HTR-8/SVneo (cell line): ENCODE data around the gene ZSCAN16.

ENCODE experiments used
- DNase-seq: peaks from one replicate; pipeline ENCODE4 v3.0.0; 2011; ENCODE audit warnings: low spot score, mixed read lengths; ENCODE audit not compliant: insufficient read length
- FAIRE-seq: peaks from 2 replicates; lab custom pipeline; 2011; peaks lifted over from hg19 to GRCh38; lab: Jason Lieb, UNC

The ZSCAN16 gene

DNA sequence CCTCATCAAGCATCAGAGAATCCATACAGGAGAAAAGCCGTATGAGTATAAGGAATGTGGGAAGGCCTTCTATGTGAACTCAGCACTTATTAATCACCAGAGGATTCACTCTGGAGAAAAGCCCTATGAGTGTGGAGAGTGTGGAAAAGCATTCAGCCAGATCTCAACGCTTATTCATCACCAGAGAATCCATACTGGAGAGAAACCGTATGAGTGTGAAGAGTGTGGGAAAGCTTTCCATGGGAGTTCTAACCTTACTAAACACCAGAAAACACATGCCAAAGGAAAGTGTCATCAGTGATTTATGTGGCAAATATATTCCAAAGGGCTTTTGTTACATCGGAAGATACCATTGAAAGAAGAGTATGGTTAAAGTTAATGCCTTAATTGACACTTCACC, 42.7 kb downstream of the ZSCAN16 start:
- DNase-seq (no peak), FAIRE-seq (no peak)

DNA sequence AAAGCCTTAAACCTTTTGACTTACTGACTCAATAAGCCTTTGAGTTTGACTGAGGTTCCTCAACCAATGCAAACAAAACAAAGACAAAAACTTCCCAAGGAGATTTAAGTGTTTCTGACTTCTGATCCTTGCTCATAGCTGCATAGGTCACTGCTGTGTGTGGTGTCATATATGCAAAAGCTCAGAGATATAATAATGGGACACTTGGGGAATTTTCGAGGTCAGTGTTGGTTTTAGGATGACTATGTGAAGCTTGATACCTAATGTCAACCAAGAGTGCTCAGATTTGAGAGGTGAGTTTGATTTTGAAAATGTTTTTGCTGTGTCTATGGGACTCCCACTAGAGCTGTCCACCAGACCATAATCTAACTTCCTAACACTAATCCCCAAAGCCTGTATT, 43.5 kb downstream of the ZSCAN16 start:
- FAIRE-seq (no peak), DNase-seq (no peak)

DNA sequence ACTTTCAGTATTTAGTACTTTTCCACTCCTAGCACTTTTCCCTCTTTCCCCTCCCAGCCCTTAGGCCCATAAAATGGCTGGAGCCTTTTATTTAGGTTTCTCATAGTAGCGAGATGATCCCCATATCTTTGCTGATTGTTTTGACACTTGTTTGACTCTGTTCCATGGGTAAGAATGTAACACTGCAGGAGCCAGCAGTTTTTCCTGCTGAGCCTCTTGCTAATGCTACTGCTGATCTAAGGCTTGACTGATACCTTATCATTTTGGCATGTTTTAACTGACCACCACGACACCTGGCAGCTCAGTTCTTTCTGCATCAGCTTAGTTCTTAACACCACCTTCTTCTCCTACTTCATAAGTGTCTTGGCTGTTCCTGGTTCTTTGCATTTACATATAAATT, 46.9 kb downstream of the ZSCAN16 start:
- DNase-seq (no peak), FAIRE-seq (no peak)

DNA sequence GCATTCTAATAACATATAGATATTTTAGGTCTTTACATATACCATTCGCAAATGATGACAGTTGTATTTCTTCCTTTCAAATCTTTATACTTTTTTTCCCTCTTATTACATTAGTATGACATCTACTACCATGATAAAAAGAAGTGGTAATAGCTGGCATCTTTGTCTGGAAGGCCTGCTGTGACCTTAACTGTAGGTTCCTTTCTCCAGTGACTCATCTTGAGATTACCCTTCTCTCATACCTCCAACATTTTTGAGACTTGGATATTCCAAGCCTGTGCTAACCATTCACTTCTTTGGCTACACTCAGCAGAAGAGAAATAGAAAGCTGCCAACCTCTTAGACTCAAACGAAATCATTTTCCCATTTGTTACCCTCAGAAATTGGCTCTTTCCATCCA, 47.6 kb downstream of the ZSCAN16 start:
- no peak for DNase-seq

DNA sequence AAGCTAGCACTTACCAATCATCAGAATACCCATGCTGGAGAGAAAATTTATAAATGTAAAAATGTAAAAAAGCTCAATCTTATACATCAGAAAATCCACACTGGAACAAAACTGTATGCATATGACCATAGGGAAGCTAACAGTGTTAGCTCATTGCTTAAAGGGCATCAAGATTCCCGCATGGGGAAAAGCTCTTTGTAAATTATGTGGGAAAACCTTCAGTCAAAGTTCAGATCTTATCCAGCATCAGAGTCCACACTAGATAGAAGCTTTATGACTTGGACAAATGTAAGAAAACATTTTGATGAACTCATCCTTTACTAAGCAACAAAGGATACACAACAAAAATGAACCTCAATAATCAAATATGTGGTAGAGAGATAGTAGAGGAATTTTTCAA, 52.0 kb downstream of the ZSCAN16 start:
- no peak for FAIRE-seq
- DNase-seq: no peak

More for the DNA sequence above, 47.6 kb downstream of the ZSCAN16 start:
- FAIRE-seq: no peak
